ENCODE data around the gene A1BG.
A peak's percentile ranks its signal among the peaks of the same experiment; 100 is the strongest.
"Not testable (repeated sequence)": the region's sequence is repeated elsewhere in the genome, so short reads cannot be mapped to it uniquely, and the experiment has no call there.

Gene A1BG

DNA sequence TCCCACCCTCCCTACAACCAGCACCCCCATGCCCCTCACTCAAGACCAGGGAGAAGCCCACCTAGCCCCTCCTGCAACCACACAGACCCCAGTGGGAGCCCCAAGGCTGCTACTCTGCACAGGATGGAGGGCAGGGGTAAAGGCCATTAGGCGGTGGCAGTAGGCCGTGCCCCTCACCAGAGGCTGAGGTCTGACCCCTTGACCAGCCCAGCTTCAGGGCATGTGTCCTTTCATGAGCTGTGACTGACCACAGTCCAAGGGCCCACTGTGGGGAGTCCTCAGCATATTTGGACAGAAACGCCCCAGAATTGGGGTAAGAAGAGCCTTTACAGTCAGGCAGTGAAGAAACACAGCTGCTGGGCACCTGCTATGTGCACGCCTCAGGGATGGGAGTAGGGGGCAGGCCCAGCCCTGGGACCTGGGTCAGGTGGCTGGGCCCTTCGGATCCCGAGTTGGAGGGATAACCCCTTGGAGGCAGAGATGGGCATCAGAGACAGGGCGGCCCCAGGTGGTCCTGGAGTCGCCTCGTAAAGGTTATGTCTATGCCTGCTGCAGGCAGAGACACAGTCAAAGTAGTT lies 32.1 kb upstream of the A1BG start:
- peak overlapping the region; percentile 98 for H3K27ac ChIP-seq
- TF ChIP-seq, protein P1, sequence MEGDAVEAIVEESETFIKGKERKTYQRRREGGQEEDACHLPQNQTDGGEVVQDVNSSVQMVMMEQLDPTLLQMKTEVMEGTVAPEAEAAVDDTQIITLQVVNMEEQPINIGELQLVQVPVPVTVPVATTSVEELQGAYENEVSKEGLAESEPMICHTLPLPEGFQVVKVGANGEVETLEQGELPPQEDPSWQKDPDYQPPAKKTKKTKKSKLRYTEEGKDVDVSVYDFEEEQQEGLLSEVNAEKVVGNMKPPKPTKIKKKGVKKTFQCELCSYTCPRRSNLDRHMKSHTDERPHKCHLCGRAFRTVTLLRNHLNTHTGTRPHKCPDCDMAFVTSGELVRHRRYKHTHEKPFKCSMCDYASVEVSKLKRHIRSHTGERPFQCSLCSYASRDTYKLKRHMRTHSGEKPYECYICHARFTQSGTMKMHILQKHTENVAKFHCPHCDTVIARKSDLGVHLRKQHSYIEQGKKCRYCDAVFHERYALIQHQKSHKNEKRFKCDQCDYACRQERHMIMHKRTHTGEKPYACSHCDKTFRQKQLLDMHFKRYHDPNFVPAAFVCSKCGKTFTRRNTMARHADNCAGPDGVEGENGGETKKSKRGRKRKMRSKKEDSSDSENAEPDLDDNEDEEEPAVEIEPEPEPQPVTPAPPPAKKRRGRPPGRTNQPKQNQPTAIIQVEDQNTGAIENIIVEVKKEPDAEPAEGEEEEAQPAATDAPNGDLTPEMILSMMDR (IDR thresholded peaks at IDR 0.05) = no peak
- no peak for TF ChIP-seq ZFX (IDR thresholded peaks at IDR 0.05; ENCODE audit: borderline replicate concordance)

DNA sequence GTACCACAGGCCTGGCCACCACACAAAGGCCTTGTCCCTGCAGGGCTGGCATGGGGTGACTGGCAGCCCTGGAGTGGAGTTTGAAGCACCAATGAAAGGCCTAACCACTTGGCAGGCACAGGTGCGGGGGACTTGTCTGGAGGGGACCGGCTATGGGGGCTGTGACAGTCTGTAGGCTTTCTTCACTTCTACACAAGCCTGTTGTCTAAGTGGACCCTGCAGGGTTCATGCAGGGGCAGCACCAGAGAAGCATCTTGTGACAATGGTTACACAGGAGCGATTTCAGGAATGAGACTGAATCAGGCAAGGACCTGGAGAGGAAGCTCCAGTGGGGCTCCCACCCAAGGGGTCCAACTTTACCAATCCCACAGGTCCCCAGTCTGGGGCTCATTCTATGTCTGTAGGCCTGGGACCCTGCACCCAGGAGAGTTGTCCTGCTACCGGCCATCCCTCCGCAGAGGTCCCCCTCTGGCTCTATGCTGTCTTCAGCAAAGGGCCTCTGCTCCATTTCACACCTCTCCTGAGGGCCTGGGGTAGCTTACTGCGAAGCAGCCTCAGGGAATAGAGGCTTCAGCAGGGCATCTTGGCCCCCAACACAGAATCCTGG lies 29.8 kb upstream of the A1BG start:
- peak overlapping the region; percentile 88; the same call in 1 of the 2 replicates for H3K27ac ChIP-seq
- TF ChIP-seq ZFX (IDR thresholded peaks at IDR 0.05; ENCODE audit: borderline replicate concordance) = no peak

DNA sequence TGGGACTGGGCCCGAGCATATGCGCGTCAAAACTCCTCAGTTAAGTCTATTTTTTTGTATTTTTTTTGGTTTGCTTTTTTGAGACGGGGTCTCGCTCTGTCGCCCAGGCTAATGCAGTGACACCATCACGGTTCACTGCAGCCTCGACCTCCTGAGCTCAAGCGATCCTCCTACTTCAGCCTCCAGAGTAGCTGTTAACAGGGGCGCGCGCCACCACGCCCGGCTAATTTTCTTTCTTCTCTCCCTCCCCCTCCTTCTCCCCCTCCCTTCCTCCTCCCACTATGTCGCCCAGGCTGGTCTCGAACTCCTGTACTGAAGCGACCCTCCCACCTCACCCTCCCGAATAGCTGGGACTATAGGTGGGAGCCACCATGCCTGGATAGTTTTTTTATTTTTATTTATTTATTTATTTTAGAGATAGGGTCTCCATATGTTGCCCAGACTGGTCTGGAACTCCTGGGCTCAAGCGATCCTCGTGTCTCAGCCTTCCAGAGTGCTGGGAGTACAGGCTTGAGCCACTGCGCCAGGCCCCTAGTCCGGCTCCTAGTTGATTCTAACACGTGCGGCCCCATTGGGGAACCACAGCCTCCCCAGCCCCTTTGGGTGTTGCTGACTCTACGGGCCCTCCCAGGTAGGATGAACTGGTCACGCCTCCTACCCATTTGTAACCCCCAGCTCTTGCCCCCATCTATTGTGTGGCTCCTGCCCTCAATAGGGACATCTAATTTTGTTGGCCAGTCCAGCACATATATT lies 28.3 kb upstream of the A1BG start:
- TF ChIP-seq, protein P1 (IDR thresholded peaks at IDR 0.05) = no peak
- no peak for TF ChIP-seq ZFX (IDR thresholded peaks at IDR 0.05; ENCODE audit: borderline replicate concordance)
- H3K27ac ChIP-seq = peak overlapping the region; percentile 88

DNA sequence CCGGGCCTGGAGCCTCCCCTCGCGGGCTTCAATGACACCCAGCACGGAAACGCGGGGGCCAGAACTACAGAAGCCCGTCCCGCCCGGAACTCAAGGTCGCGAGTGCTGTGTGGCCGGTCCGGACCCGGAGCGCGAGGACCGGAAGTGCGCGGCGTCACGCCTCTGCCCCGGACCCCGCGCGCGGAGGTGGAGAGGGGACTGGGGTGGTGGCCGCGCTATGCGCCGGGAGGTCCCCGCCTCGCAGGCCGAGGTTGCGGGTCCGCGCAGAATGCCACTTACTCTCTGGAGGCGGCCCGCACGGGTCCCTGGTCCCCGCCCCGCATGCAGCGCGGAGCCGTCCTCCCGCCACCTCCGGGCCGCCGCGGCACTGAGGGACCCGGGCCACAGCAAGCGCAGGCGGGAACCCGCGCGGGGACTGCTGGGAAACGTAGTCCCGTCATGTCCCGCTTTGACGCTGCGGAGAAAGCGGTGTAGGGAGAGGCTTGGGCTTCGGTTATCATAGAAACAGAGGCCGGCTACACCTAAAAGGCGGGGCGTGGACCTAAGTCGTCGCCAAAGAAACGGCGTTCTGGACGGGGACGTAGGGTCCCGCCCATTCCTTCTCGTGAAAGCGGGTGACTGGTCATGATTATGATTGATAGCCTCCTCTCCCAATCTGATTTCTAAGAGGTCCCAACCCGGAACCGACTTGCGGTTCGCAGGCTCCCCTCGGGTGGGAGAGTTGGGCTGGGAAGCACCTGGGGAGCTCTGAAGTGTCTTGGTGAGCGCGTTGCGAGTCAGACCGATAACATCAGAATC lies 27.6 kb upstream of the A1BG start, which contains the start of gene ZNF837:
Gene ZNF837, minus strand, starts transcription at position 369 of the 798 bp plus-strand sequence. CDS start 11,698 bp downstream, outside the sequence.
- peak within 1 kb of the TSS; percentile 88 for H3K27ac ChIP-seq
- TF ChIP-seq, protein P1 (IDR thresholded peaks at IDR 0.05) = no peak
- TF ChIP-seq ZFX (IDR thresholded peaks at IDR 0.05; ENCODE audit: borderline replicate concordance) = no peak

DNA sequence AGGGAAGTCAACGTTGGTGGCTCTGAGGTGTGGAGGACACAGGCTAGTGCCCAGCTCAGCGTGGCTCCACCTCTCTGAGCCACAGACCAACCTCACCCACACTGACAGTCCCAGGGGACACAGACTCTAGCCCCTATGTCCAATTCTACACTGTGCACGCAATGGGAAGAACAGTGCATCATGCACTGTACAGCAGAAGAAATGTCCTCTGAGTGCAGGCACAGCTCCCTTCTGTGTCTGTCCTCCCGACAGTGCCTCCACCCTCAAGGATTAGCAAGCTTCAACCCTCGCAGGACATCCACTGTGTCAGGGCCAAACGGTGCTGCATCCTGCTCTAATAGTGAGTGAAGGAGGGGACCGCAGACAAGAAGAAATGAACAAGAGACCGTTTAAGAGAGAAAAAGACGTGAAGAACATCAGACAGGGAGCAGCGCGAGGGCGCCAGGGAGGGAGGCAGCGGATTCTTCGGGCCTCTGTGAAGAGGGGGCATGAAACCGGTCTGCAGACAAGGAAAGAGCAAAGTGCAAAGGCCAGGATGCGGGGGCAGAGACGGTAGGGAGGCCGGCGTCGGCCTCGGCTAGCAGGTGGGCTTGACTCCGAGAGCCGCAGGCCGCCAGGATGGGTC lies 26.9 kb upstream of the A1BG start:
- peak overlapping the region; percentile 88 for H3K27ac ChIP-seq
- TF ChIP-seq, protein P1 (IDR thresholded peaks at IDR 0.05) = no peak
- no peak for TF ChIP-seq ZFX (IDR thresholded peaks at IDR 0.05; ENCODE audit: borderline replicate concordance)

DNA sequence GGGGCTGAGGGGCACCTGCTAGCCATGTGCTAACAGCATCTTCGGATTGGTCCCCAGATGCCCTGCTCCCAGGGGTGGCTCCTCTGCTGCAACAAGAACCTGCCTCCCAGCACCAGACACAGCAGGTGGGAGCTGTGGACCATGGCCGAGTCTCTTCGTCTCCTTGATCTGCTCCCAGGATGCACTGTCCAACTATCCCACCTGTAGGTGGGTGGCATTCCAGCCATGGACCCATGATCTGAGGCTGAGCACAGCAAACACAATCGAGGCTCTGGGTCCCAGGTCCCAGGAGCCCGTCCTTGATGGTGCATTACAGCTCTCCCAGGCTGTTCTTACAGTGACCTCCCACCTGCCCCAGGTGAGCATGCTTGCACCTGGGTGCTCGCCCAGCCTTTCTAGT lies 26.0 kb upstream of the A1BG start:
- no peak for TF ChIP-seq ZFX (IDR thresholded peaks at IDR 0.05; ENCODE audit: borderline replicate concordance)
- TF ChIP-seq, protein P1 (IDR thresholded peaks at IDR 0.05) = no peak

DNA sequence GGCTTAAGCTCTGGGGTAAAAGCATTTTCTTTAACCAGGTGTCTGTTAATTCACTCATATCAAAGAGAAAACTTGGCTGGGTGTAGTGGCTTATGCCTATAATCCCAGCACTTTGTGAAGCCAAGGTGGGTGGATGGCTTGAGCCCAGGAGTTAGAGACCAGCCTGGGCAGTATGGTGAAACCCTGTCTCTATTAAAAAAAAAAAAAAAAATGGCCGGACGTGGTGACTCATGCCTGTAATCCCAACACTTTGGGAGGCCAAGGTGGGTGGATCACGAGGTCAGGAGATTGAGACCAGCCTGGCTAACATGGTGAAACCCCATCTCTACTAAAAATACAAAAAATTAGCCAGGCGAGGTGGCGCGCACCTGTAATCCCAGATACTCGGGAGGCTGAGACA lies 23.4 kb upstream of the A1BG start:
- not testable (repeated sequence) for H3K27ac ChIP-seq

More for the DNA sequence above, 26.0 kb upstream of the A1BG start:
- H3K27ac ChIP-seq = peak overlapping the region; percentile 88; the same call in 1 of the 2 replicates
